PC-3 (cell line): ENCODE data around the gene TPCN2.

Source experiments
- EZH2 ChIP-seq: fragments of 300-600 bp; sonication (generic); IDR thresholded peaks from one replicate; pipeline ENCODE4 v1.6.1; 2017; ENCODE audit warnings: antibody characterized with exemption, mild to moderate bottlenecking, low read length; ENCODE audit not compliant: unreplicated experiment
- TF ChIP-seq, protein P1 (sequence below): fragments of 300-600 bp; sonication (generic); conservative IDR thresholded peaks from 2 replicates; pipeline ENCODE4 v1.5.1; 2017; ENCODE audit warnings: antibody characterized with exemption, low read depth, mild to moderate bottlenecking, low read length

- TF ChIP-seq, protein P1, sequence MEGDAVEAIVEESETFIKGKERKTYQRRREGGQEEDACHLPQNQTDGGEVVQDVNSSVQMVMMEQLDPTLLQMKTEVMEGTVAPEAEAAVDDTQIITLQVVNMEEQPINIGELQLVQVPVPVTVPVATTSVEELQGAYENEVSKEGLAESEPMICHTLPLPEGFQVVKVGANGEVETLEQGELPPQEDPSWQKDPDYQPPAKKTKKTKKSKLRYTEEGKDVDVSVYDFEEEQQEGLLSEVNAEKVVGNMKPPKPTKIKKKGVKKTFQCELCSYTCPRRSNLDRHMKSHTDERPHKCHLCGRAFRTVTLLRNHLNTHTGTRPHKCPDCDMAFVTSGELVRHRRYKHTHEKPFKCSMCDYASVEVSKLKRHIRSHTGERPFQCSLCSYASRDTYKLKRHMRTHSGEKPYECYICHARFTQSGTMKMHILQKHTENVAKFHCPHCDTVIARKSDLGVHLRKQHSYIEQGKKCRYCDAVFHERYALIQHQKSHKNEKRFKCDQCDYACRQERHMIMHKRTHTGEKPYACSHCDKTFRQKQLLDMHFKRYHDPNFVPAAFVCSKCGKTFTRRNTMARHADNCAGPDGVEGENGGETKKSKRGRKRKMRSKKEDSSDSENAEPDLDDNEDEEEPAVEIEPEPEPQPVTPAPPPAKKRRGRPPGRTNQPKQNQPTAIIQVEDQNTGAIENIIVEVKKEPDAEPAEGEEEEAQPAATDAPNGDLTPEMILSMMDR = no peak
- TF ChIP-seq EZH2 = no peak
These were observed 91.9 kb downstream of the TPCN2 start for GRCh38 chr11:69140635-69141034.
